HG03558 (cell line): ENCODE data around the gene GATAD2A.

Experiments used
- ATAC-seq: cut with Tn5 transposase; IDR thresholded peaks from one replicate; pipeline ENCODE4 v1.9.1; 2021; ENCODE audit warnings: moderate number of reproducible peaks; ENCODE audit not compliant: unreplicated experiment; ENCODE audit errors: extremely low read depth

Gene GATAD2A

GRCh38 chr19:19502808-19503602 is 97.5 kb downstream of the GATAD2A start:
- ATAC-seq: no peak

- ATAC-seq: no peak
Measured at GRCh38 chr19:19504754-19505668, 99.5 kb downstream of the GATAD2A start.

GRCh38 chr19:19505669-19506326 is 100.3 kb downstream of the GATAD2A start:
- ATAC-seq: no peak

- ATAC-seq: no peak
Measured at GRCh38 chr19:19506592-19506991, 101.1 kb downstream of the GATAD2A start.

- no peak for ATAC-seq
Measured at GRCh38 chr19:19507354-19507753, 101.9 kb downstream of the GATAD2A start.

GRCh38 chr19:19508217-19508616 is 102.7 kb downstream of the GATAD2A start:
- ATAC-seq: no peak

GRCh38 chr19:19510432-19510831 is 105.0 kb downstream of the GATAD2A start:
- no peak for ATAC-seq

GRCh38 chr19:19513682-19514081 is 108.2 kb downstream of the GATAD2A start:
- ATAC-seq: no peak

- no peak for ATAC-seq
Measured at GRCh38 chr19:19514215-19514657, 108.8 kb downstream of the GATAD2A start.

- ATAC-seq: no peak
Measured at GRCh38 chr19:19514881-19515641, 109.6 kb downstream of the GATAD2A start, which contains the start of gene TSSK6. TSS of gene TSSK6 (minus strand) at chr19:19515548. CDS start at chr19:19515427, 121 bp downstream.

GRCh38 chr19:19515642-19516519 is 110.4 kb downstream of the GATAD2A start, which contains the start of gene NDUFA13:
TSS of gene NDUFA13 (plus strand) at chr19:19516225. CDS start at chr19:19516239, 14 bp downstream.
- no peak for ATAC-seq

- ATAC-seq: no peak
Measured at GRCh38 chr19:19517235-19517619, 111.8 kb downstream of the GATAD2A start.

- ATAC-seq: no peak
Measured at GRCh38 chr19:19520989-19521388, 115.5 kb downstream of the GATAD2A start.

GRCh38 chr19:19523177-19523576 is 117.7 kb downstream of the GATAD2A start:
- ATAC-seq: no peak

- no peak for ATAC-seq
Measured at GRCh38 chr19:19524053-19524452, 118.6 kb downstream of the GATAD2A start.

- no peak for ATAC-seq
Measured at GRCh38 chr19:19525611-19526380, 120.3 kb downstream of the GATAD2A start.

GRCh38 chr19:19526581-19527370 is 121.3 kb downstream of the GATAD2A start:
- ATAC-seq: no peak
